Transverse colon (tissue), 4 donors: ENCODE results near the gene RHOV. TPM values are rescaled to one million over a fixed set of nuclear protein-coding genes. Genes with fewer than 3 reads are reported as not detected.

ENCODE experiments used
- DNase-seq: peaks from one replicate; pipeline ENCODE4 v3.0.0-alpha.2; 2019
- H3K27ac ChIP-seq, 4 donors: fragments of 200-600 bp; sonication (generic); 2 replicates each; pipeline ENCODE4 v1.5.1; 2016 to 2018; ENCODE audit warnings: inconsistent platforms in 4 of 4
- H3K27me3 ChIP-seq: fragments of 200-600 bp; sonication (generic); 2 replicates; pipeline ENCODE4 v1.5.1; 2017; ENCODE audit warnings: inconsistent platforms
- H3K36me3 ChIP-seq, 4 donors: fragments of 200-600 bp; sonication (generic); 2 replicates each; pipeline ENCODE4 v1.5.1; 2017 to 2019; ENCODE audit warnings: inconsistent platforms in 4 of 4
- H3K4me1 ChIP-seq, 4 donors: fragments of 200-600 bp; sonication (generic); 2 replicates each; pipeline ENCODE4 v1.5.1; 2017 to 2020; ENCODE audit warnings: inconsistent platforms in 4 of 4
- H3K4me3 ChIP-seq, 4 donors: fragments of 200-600 bp; sonication (generic); 1 replicate in 1 of 4; 2 replicates in 3 of 4; pipeline versions ENCODE4 v1.5.1 to v1.6.1; 2017 to 2019; ENCODE audit warnings: inconsistent platforms in 4 of 4
- H3K9me3 ChIP-seq, 2 donors: fragments of 200-600 bp; sonication (generic); 2 replicates each; pipeline ENCODE4 v1.5.1; 2017 to 2019; ENCODE audit warnings: inconsistent platforms in 2 of 2
- CTCF ChIP-seq, 5 experiments: fragments of 200-600 bp in 3 of 5; fragments of 450-650 bp in 2 of 5; sonication (generic) in 3 of 5; IDR thresholded peaks; 1 replicate in 2 of 5; 2 replicates in 3 of 5; pipeline ENCODE4 v1.5.1; 2016 to 2017; ENCODE audit warnings: antibody characterized with exemption in 5 of 5, inconsistent platforms in 3 of 5, mild to moderate bottlenecking in 2 of 5, moderate library complexity in 1 of 5
- EP300 ChIP-seq: sonication (generic); formaldehyde crosslinking; IDR thresholded peaks from one replicate; pipeline ENCODE4 v1.6.1; 2017; ENCODE audit warnings: antibody characterized with exemption, low read depth
- POLR2A ChIP-seq: fragments of 450-650 bp; IDR thresholded peaks from one replicate; pipeline ENCODE4 v1.6.1; 2016; ENCODE audit warnings: antibody characterized with exemption, mild to moderate bottlenecking, moderate library complexity
- POLR2AphosphoS5 ChIP-seq, 3 donors: sonication (generic); formaldehyde crosslinking; IDR thresholded peaks; one replicate each; pipeline ENCODE4 v1.6.1; 2016; ENCODE audit warnings: antibody characterized with exemption in 3 of 3
- WGBS, 2 donors: methylation state at CpG; one replicate each; pipeline ENCODE4 v1.1.5; 2018; ENCODE audit warnings: low coverage in 1 of 2; 5-methylcytosine and 5-hydroxymethylcytosine counted together
- in situ Hi-C, 4 donors: fragments of 200-750 bp; cut with MboI; loops; one replicate each; pipeline versions ENCODE4 v1.15.0 to v1.15.1; 2017; ENCODE audit warnings: low sequenced_read_pairs in 3 of 4, low pct_ligation_motif_present in 1 of 4, low pct_unique_long_range_greater_than_20kb in 1 of 4
- intact Hi-C: fragments of 100-400 bp; cut with DNase I; formaldehyde crosslinking; loops from one replicate; pipeline ENCODE4 v1.15.1; 2023; ENCODE audit warnings: low total_unique reads
- total RNA-seq, 4 donors: library from RNA; depleted of rRNA; stranded (reverse); fragments of >200 nt; gene quantifications; one replicate each; pipeline ENCODE4 v1.1.0, GENCODE V29; 2016

The RHOV gene
- total RNA-seq, 4 donors from 2014 or later = 2.7 to 6.7 (median 4.0) TPM

GRCh38 chr15:40902605-40903561, 28.8 kb upstream of the RHOV start:
- in situ Hi-C loops (loop anchor here (10.0 to 25.0 kb wide), 3 partner anchors 109 to 282 kb away; no protein-coding TSS in a partner anchor), intact Hi-C loops (loop anchor here (5.0 kb wide), 2 partner anchors 119 to 279 kb away; no protein-coding TSS in a partner anchor)
- TF ChIP-seq POLR2A (no peak), CTCF (IDR thresholded peaks at IDR 0.05) (no peak), EP300 (no peak), POLR2AphosphoS5 (IDR thresholded peaks at IDR 0.05) (no peak)
- Histone ChIP-seq H3K4me1 (peaks cover 19 to 40% (median 27%) of the 10 kb centered on the region in 4 donors), H3K27me3 (no peaks in the 10 kb centered on the region), H3K9me3 (no peaks in the 10 kb centered on the region), H3K36me3 (peaks cover 0 to 23% (median 6%) of the 10 kb centered on the region in 4 donors), H3K27ac (no peak overlapping the region), H3K4me3 (no peak overlapping the region)
- WGBS, 2 donors = 80% methylated on average over 33 of the region's 33 CpGs; no CpG with 5 or more reads in 1 of the 2 donors
- DNase-seq = no peak

DNA sequence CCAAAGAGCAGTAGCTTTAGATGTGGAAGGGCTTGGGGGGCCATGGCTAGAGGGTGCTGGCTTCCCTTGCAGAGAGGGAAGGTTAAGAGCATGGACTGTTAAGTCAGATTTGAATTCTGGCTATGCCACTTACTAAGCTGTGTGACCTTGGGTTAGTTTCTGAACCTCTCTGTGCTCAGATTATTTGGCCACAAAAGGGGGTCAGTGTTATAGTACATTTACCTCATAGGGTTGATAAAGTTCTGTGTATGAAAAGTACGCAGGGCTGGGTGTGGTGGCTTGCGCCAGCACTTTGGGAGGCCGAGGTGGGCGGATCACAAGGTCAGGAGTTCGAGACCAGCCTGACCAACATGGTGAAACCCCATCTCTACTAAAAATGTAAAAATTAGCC, 27.0 kb upstream of the RHOV start:
- no peak overlapping the region for H3K4me3 ChIP-seq
- intact Hi-C loops (loop anchor here (5.0 kb wide), 2 partner anchors 121 to 281 kb away; no protein-coding TSS in a partner anchor), in situ Hi-C loops (loop anchor here (10.0 to 25.0 kb wide), 3 partner anchors 111 to 284 kb away; no protein-coding TSS in a partner anchor)
- H3K36me3 ChIP-seq = peaks cover 0 to 23% (median 6%) of the 10 kb centered on the region in 4 donors
- DNase-seq = no peak
- no peaks in the 10 kb centered on the region for H3K9me3 ChIP-seq
- 74% methylated on average over 5 of the region's 5 CpGs; no CpG with 5 or more reads in 1 of the 2 donors for WGBS, 2 donors
- no peaks in the 10 kb centered on the region for H3K27me3 ChIP-seq
- no peak overlapping the region for H3K27ac ChIP-seq
- H3K4me1 ChIP-seq = peaks cover 4 to 22% (median 8%) of the 10 kb centered on the region in 4 donors
- no peak for TF ChIP-seq EP300
- no peak for TF ChIP-seq POLR2AphosphoS5 (IDR thresholded peaks at IDR 0.05)
- no peak for TF ChIP-seq CTCF (IDR thresholded peaks at IDR 0.05)
- TF ChIP-seq POLR2A = no peak

DNA sequence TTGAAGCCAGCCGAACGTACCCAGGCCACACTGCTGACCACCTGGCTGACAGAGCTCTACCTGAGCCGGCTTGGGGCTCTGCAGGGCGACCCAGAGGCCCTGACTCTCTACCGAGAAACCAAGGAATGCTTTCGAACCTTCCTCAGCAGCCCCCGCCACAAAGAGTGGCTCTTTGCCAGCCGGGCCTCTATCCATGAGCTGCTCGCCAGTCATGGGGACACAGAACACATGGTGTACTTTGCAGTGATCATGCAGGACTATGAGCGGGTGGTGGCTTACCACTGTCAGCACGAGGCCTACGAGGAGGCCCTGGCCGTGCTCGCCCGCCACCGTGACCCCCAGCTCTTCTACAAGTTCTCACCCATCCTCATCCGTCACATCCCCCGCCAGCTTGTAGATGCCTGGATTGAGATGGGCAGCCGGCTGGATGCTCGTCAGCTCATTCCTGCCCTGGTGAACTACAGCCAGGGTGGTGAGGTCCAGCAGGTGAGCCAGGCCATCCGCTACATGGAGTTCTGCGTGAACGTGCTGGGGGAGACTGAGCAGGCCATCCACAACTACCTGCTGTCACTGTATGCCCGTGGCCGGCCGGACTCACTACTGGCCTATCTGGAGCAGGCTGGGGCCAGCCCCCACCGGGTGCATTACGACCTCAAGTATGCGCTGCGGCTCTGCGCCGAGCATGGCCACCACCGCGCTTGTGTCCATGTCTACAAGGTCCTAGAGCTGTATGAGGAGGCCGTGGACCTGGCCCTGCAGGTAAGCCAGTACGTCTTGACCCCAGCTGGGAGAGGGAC, 26.4 kb upstream of the RHOV start:
- in situ Hi-C loops (loop anchor here (10.0 to 25.0 kb wide), 3 partner anchors 112 to 284 kb away; no protein-coding TSS in a partner anchor), intact Hi-C loops (loop anchor here (5.0 kb wide), 2 partner anchors 122 to 282 kb away; no protein-coding TSS in a partner anchor)
- 94% methylated on average over 36 of the region's 36 CpGs; no CpG with 5 or more reads in 1 of the 2 donors for WGBS, 2 donors
- Histone ChIP-seq H3K9me3 (no peaks in the 10 kb centered on the region), H3K4me1 (peaks cover 0 to 22% (median 7%) of the 10 kb centered on the region in 4 donors), H3K36me3 (peaks cover 0 to 23% (median 6%) of the 10 kb centered on the region in 4 donors), H3K27ac (no peak overlapping the region), H3K27me3 (no peaks in the 10 kb centered on the region), H3K4me3 (no peak overlapping the region)
- no peak for DNase-seq
- TF ChIP-seq POLR2A (no peak), CTCF (IDR thresholded peaks at IDR 0.05) (no peak), POLR2AphosphoS5 (IDR thresholded peaks at IDR 0.05) (no peak)
